ACC112 (cell line): Measurements from ENCODE around the gene HAPSTR1.

Experiments
- H2AFZ ChIP-seq: fragments of 200-600 bp; sonication (generic); one replicate; pipeline ENCODE4 v1.6.0; 2017; ENCODE audit warnings: antibody characterized with exemption, low read length; ENCODE audit not compliant: unreplicated experiment
- H3K27ac ChIP-seq: fragments of 200-600 bp; sonication (generic); 2 replicates; pipeline ENCODE4 v1.5.1; 2014; ENCODE audit warnings: low read depth, mild to moderate bottlenecking, antibody characterized with exemption, low read length, moderate library complexity
- H3K27me3 ChIP-seq: fragments of 200-600 bp; sonication (generic); 2 replicates; pipeline ENCODE4 v1.6.1; 2014; ENCODE audit warnings: mild to moderate bottlenecking, antibody characterized with exemption, low read length, moderate library complexity, mixed read lengths; ENCODE audit not compliant: insufficient read depth
- H3K36me3 ChIP-seq: fragments of 200-600 bp; sonication (generic); 2 replicates; pipeline ENCODE4 v1.6.1; 2016; ENCODE audit warnings: mild to moderate bottlenecking, antibody characterized with exemption, low read length, moderate library complexity, mixed read lengths; ENCODE audit not compliant: insufficient read depth
- H3K4me1 ChIP-seq: fragments of 200-600 bp; sonication (generic); one replicate; pipeline ENCODE4 v1.6.1; 2016; ENCODE audit warnings: low read length, mixed read lengths; ENCODE audit not compliant: insufficient read depth, unreplicated experiment, control insufficient read depth
- H3K4me3 ChIP-seq: fragments of 200-600 bp; sonication (generic); 2 replicates; pipeline ENCODE4 v1.5.1; 2014; ENCODE audit warnings: mild to moderate bottlenecking, low read depth, low read length
- H3K79me2 ChIP-seq: fragments of 200-600 bp; sonication (generic); one replicate; pipeline ENCODE4 v1.6.0; 2016; ENCODE audit warnings: low read length; ENCODE audit not compliant: control insufficient read depth, unreplicated experiment, insufficient read depth

The HAPSTR1 gene

GRCh38 chr16:9135797-9136196 is 44.4 kb downstream of the HAPSTR1 start:
- Histone ChIP-seq H3K4me1 (peaks cover 3% of the 10 kb centered on the region), H2AFZ (no peak overlapping the region)

GRCh38 chr16:9136596-9136995 is 45.2 kb downstream of the HAPSTR1 start:
- peaks cover 3% of the 10 kb centered on the region for H3K4me1 ChIP-seq
- no peak overlapping the region for H2AFZ ChIP-seq
- H3K4me3 ChIP-seq, result no peak overlapping the region
- 0 out of 2 replicates have a peak, but pooled peaks cover 4% of the 10 kb centered on the region for H3K27me3 ChIP-seq
- no peaks in the 10 kb centered on the region for H3K79me2 ChIP-seq
- no peak overlapping the region for H3K27ac ChIP-seq
- no peaks in the 10 kb centered on the region for H3K36me3 ChIP-seq

More at GRCh38 chr16:9135797-9136196, 44.4 kb downstream of the HAPSTR1 start:
- Histone ChIP-seq H3K4me3 (no peak overlapping the region), H3K79me2 (no peaks in the 10 kb centered on the region), H3K27ac (no peak overlapping the region), H3K27me3 (0 out of 2 replicates have a peak, but pooled peaks cover 4% of the 10 kb centered on the region), H3K36me3 (no peaks in the 10 kb centered on the region)

- Histone ChIP-seq H3K27me3 (0 out of 2 replicates have a peak, but pooled peaks cover 4% of the 10 kb centered on the region), H2AFZ (no peak overlapping the region), H3K36me3 (no peaks in the 10 kb centered on the region), H3K4me3 (no peak overlapping the region), H3K79me2 (no peaks in the 10 kb centered on the region), H3K4me1 (peaks cover 3% of the 10 kb centered on the region), H3K27ac (no peak overlapping the region)
These were observed 46.7 kb downstream of the HAPSTR1 start for GRCh38 chr16:9138021-9138680.

- no peak overlapping the region for H2AFZ ChIP-seq
- H3K27ac ChIP-seq, result no peak overlapping the region
- no peak overlapping the region for H3K4me3 ChIP-seq
- no peaks in the 10 kb centered on the region for H3K36me3 ChIP-seq
- 0 out of 2 replicates have a peak, but pooled peaks cover 4% of the 10 kb centered on the region for H3K27me3 ChIP-seq
- no peaks in the 10 kb centered on the region for H3K79me2 ChIP-seq
- peaks cover 3% of the 10 kb centered on the region for H3K4me1 ChIP-seq
These were observed 47.5 kb downstream of the HAPSTR1 start for GRCh38 chr16:9138731-9139501.

- H3K4me1 ChIP-seq, result peaks cover 3% of the 10 kb centered on the region
- no peaks in the 10 kb centered on the region for H3K79me2 ChIP-seq
- no peak overlapping the region for H2AFZ ChIP-seq
- no peak overlapping the region for H3K27ac ChIP-seq
- H3K36me3 ChIP-seq, result no peaks in the 10 kb centered on the region
- 0 out of 2 replicates have a peak, but pooled peaks cover 4% of the 10 kb centered on the region for H3K27me3 ChIP-seq
- no peak overlapping the region for H3K4me3 ChIP-seq
These were observed 48.5 kb downstream of the HAPSTR1 start for GRCh38 chr16:9139965-9140364.
